ENCODE results near the gene GADD45A. TPM values are rescaled to one million over a fixed set of nuclear protein-coding genes. Genes with fewer than 3 reads are reported as not detected.

GADD45A gene
- total and polyA plus RNA-seq, 9 of the 15 experiments (the other 6 are each of a cell fraction or from before 2014, with no cell fraction given) = 21.3 to 156 (median 62.1) TPM

- TF ChIP-seq CREB3L1 (IDR thresholded peaks at IDR 0.05; ENCODE audit: borderline replicate concordance, low read depth) (no peak), RHOXF2B (CRISPR knock-in tag; conservative IDR thresholded peaks at IDR 0.05) (no peak)
These were observed 34.9 kb upstream of the GADD45A start (continued) for GRCh38 chr1:67650061-67650460.

GRCh38 chr1:67651031-67651430 lies 34.0 kb upstream of the GADD45A start:
- H3K9ac ChIP-seq (ENCODE audit: insufficient read depth in 1 of 2, low read depth in 2 of 2, low read length in 2 of 2) = no peak overlapping the region
- H3K9me3 ChIP-seq (replicated peaks; ENCODE audit: control insufficient read depth, insufficient read depth, low read depth, low read length) = no peaks in the 10 kb centered on the region
- no peaks in the 10 kb centered on the region for H3K36me3 ChIP-seq (ENCODE audit: control insufficient read depth, insufficient read depth, low read length)
- ChIA-PET POLR2A (interaction anchor here (1.2 kb wide), 2 partner anchors 34 to 112 kb away, joined by 3 read pairs; partner anchors contain the start of gene GADD45A), CTCF (ENCODE audit: low intra/inter-chr PET ratio) (no interaction called here)
- no peaks in the 10 kb centered on the region for H3K79me2 ChIP-seq (ENCODE audit: control insufficient read depth, insufficient read depth, low read length)
- in situ Hi-C loops (cut with MboI) (no loop called here), intact Hi-C loops (cut with micrococcal nuclease) (no loop called here)
- no peak overlapping the region for H3K4me3 ChIP-seq
- no peak overlapping the region for H3K27ac ChIP-seq (ENCODE audit: extremely low read depth, low read depth, low read length)
- BruUV-seq (replicated peaks) = no TSS peak
- TF ChIP-seq SLC30A9 (CRISPR knock-in tag; IDR thresholded peaks at IDR 0.05) (no peak), SPI1 (IDR thresholded peaks at IDR 0.05; ENCODE audit: borderline replicate concordance, low read depth, low read length) (peak; percentile 71)
- H3K4me1 ChIP-seq (replicated peaks in 1 of 2; ENCODE audit: control insufficient read depth in 2 of 2, insufficient read depth in 2 of 2, low read length in 2 of 2) = peaks cover 15 to 18% of the 10 kb centered on the region in 2 experiments
- H3K27me3 ChIP-seq (ENCODE audit: control insufficient read depth in 2 of 2, insufficient read depth in 2 of 2, low read length in 2 of 2) = no peaks in the 10 kb centered on the region
- DNase-seq (ENCODE audit: extremely low read depth in 1 of 4, low spot score in 3 of 4) (no peak), ATAC-seq (no peak), FAIRE-seq (no peak)
- H3K9me1 ChIP-seq (ENCODE audit: control insufficient read depth, insufficient read depth, low read length) = no peaks in the 10 kb centered on the region
- H2AFZ ChIP-seq (ENCODE audit: low read depth, low read length) = peak overlapping the region; percentile 25; the same call in 1 of the 2 replicates
- 24% methylated on average over 3 of the region's 3 CpGs for WGBS (ENCODE audit: insufficient coverage, low coverage, missing lambda C conversion rate)
- no peaks in the 10 kb centered on the region for H4K20me1 ChIP-seq (replicated peaks; ENCODE audit: control insufficient read depth, insufficient read depth, low read length)
- H3K4me2 ChIP-seq (ENCODE audit: insufficient read depth, low read length) = no peak overlapping the region
